GM23338 (cell line): Measurements from ENCODE around the gene PRRC2A. TPM values are rescaled to one million over a fixed set of nuclear protein-coding genes. Genes with fewer than 3 reads are reported as not detected.
A peak's percentile ranks its signal among the peaks of the same experiment; 100 is the strongest.

Experiments
- ATAC-seq: fragments of 200-7000 bp; cut with Tn5 transposase; 3 replicates; pipeline ENCODE4 v1.9.1; 2020
- DNase-seq: peaks from one replicate; pipeline ENCODE4 v3.0.0-alpha.2; 2015; ENCODE audit warnings: low spot score
- H2AFZ ChIP-seq: fragments of 200-600 bp; sonication (generic); 2 replicates; pipeline ENCODE4 v1.8.0; 2016; ENCODE audit warnings: antibody characterized with exemption, mild to moderate bottlenecking, moderate library complexity
- H3F3A ChIP-seq: fragments of 200-600 bp; sonication (generic); replicated peaks from 2 replicates; pipeline ENCODE4 v1.8.0; 2017; ENCODE audit warnings: antibody characterized with exemption, mixed run types, low read depth
- H3K27ac ChIP-seq: fragments of 200-600 bp; sonication (generic); 2 replicates; pipeline ENCODE4 v1.6.1; 2016; ENCODE audit warnings: low read depth
- H3K27me3 ChIP-seq: fragments of 200-600 bp; sonication (generic); 2 replicates; pipeline ENCODE4 v1.8.0; 2016; ENCODE audit warnings: mild to moderate bottlenecking, mixed run types, moderate library complexity; ENCODE audit not compliant: insufficient read depth
- H3K36me3 ChIP-seq: fragments of 200-600 bp; sonication (generic); 2 replicates; pipeline ENCODE4 v1.8.0; 2016; ENCODE audit warnings: mild to moderate bottlenecking; ENCODE audit not compliant: insufficient read depth
- H3K4me1 ChIP-seq: fragments of 200-600 bp; sonication (generic); 2 replicates; pipeline ENCODE4 v1.8.0; 2016; ENCODE audit warnings: mild to moderate bottlenecking, moderate library complexity; ENCODE audit not compliant: insufficient read depth
- H3K4me2 ChIP-seq: fragments of 200-600 bp; sonication (generic); 2 replicates; pipeline ENCODE4 v1.7.1; 2017; ENCODE audit warnings: mixed run types
- H3K4me3 ChIP-seq: fragments of 200-600 bp; sonication (generic); 2 replicates; pipeline ENCODE4 v1.6.1; 2016; ENCODE audit warnings: mixed run types
- H3K79me2 ChIP-seq: fragments of 200-600 bp; sonication (generic); replicated peaks from 2 replicates; pipeline ENCODE4 v1.8.0; 2017; ENCODE audit warnings: mild to moderate bottlenecking; ENCODE audit not compliant: insufficient read depth
- H3K9me2 ChIP-seq: fragments of 200-600 bp; sonication (generic); 2 replicates; pipeline ENCODE4 v1.8.0; 2017; ENCODE audit not compliant: insufficient read depth
- H4K20me1 ChIP-seq: fragments of 200-600 bp; sonication (generic); replicated peaks from 2 replicates; pipeline ENCODE4 v1.8.0; 2017; ENCODE audit warnings: mild to moderate bottlenecking; ENCODE audit not compliant: insufficient read depth
- H3K27ac Mint-ChIP-seq: 2 replicates; pipeline ENCODE4 v1.8.0; 2020; ENCODE audit warnings: inconsistent platforms, mild to moderate bottlenecking, moderate library complexity, mixed read lengths
- H3K27me3 Mint-ChIP-seq: 3 replicates; pipeline ENCODE4 v1.8.0; 2022; ENCODE audit warnings: low read depth, mild to moderate bottlenecking, moderate library complexity, mixed read lengths, inconsistent platforms; ENCODE audit not compliant: insufficient read depth, poor library complexity
- H3K36me3 Mint-ChIP-seq: 3 replicates; pipeline ENCODE4 v1.8.0; 2021; ENCODE audit warnings: low read depth, mild to moderate bottlenecking, inconsistent platforms, moderate library complexity, mixed read lengths
- H3K4me1 Mint-ChIP-seq: 3 replicates; pipeline ENCODE4 v1.8.0; 2020; ENCODE audit warnings: mild to moderate bottlenecking, inconsistent platforms, mixed read lengths
- H3K4me3 Mint-ChIP-seq: 3 replicates; pipeline ENCODE4 v1.8.0; 2021; ENCODE audit warnings: moderate library complexity, mild to moderate bottlenecking, inconsistent platforms, mixed read lengths
- H3K9me3 Mint-ChIP-seq: 3 replicates; pipeline ENCODE4 v1.8.0; 2020; ENCODE audit warnings: moderate library complexity, mild to moderate bottlenecking, inconsistent platforms, mixed read lengths
- JUNB ChIP-seq: IDR thresholded peaks from one replicate; pipeline ENCODE4 v1.6.1; 2016; ENCODE audit warnings: antibody characterized with exemption; ENCODE audit not compliant: unreplicated experiment
- POLR2AphosphoS5 ChIP-seq: IDR thresholded peaks from 2 replicates; pipeline ENCODE4 v1.6.1; 2016; ENCODE audit warnings: antibody characterized with exemption, low read depth
- ZNF331 ChIP-seq: fragments of 250-450 bp; sonication (Bioruptor Pico); IDR thresholded peaks from 2 replicates; pipeline ENCODE4 v1.5.0; 2020; ENCODE audit warnings: low read depth, mild to moderate bottlenecking, moderate library complexity
- polyA plus RNA-seq: library from polyadenylated mRNA; unstranded; fragments of >200 nt; fragmentation: Nextera tagmentation; extraction: Ambion mirVana; gene quantifications from 2 replicates; pipeline ENCODE4 v1.2.1, GENCODE V29; 2016
- total RNA-seq: library from RNA; depleted of rRNA; stranded (reverse); fragments of >200 nt; shearing (Covaris generic); gene quantifications from 2 replicates; pipeline ENCODE4 v1.2.3, GENCODE V29; 2014
- TF ChIP-seq, protein P1 (sequence below): IDR thresholded peaks from one replicate; pipeline ENCODE4 v1.6.1; 2018; ENCODE audit warnings: antibody characterized with exemption; ENCODE audit not compliant: unreplicated experiment
- TF ChIP-seq, protein P2 (sequence below), 2 experiments: fragments of 200-600 bp in 1 of 2; sonication (generic) in 1 of 2; conservative IDR thresholded peaks; 2 replicates each; pipeline versions ENCODE4 v1.5.1 to v1.6.1; 2016 to 2017; ENCODE audit warnings: antibody characterized with exemption in 2 of 2, low read depth in 2 of 2, mild to moderate bottlenecking in 2 of 2, moderate library complexity in 1 of 2
- TF ChIP-seq, protein P3 (sequence below): fragments of 250-450 bp; sonication (Bioruptor Pico); IDR thresholded peaks from 2 replicates; pipeline ENCODE4 v1.5.0; 2020; ENCODE audit warnings: mild to moderate bottlenecking, moderate library complexity
- TF ChIP-seq, protein P4 (sequence below): IDR thresholded peaks from 2 replicates; pipeline ENCODE4 v1.6.1; 2016; ENCODE audit warnings: antibody characterized with exemption

Gene PRRC2A
- total and polyA plus RNA-seq, 2 experiments from 2014 or later, result 213 to 273 TPM

DNA sequence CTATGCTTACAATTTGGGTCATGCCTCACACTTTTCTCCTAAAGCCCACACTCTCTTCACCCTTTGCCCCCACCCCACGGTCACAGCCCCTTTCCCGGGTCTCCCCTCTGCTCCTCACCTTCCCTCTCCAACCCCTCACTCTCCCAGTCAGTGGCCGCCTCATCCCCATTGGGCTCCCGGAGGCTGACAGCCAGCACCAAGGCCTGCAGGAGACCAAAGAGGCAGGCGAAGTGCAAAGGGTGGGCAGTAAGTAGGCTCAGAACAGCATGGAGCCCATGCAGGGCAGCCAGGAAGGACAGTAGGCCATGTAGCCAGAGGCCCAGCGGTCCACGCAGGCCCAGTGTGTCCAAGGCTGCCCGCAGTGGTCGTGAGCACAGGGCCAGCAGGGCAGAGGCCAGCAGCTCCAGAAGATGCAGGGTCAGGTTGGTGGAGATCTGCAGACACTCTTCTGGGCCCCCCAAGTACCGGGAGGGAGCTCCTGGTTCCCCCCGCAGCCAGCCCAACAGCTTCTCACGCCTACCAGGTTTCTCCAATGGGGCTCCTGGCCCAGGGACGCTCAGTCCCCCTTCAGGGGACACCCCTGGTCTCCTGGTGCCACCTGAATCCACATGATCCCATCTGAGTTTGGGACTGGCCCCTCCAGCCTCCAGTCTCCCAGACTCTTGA is 38.6 kb downstream of the PRRC2A start (continued):
- TF ChIP-seq JUNB (no peak), POLR2AphosphoS5 (no peak), ZNF331 (no peak)
- TF ChIP-seq, protein P1, sequence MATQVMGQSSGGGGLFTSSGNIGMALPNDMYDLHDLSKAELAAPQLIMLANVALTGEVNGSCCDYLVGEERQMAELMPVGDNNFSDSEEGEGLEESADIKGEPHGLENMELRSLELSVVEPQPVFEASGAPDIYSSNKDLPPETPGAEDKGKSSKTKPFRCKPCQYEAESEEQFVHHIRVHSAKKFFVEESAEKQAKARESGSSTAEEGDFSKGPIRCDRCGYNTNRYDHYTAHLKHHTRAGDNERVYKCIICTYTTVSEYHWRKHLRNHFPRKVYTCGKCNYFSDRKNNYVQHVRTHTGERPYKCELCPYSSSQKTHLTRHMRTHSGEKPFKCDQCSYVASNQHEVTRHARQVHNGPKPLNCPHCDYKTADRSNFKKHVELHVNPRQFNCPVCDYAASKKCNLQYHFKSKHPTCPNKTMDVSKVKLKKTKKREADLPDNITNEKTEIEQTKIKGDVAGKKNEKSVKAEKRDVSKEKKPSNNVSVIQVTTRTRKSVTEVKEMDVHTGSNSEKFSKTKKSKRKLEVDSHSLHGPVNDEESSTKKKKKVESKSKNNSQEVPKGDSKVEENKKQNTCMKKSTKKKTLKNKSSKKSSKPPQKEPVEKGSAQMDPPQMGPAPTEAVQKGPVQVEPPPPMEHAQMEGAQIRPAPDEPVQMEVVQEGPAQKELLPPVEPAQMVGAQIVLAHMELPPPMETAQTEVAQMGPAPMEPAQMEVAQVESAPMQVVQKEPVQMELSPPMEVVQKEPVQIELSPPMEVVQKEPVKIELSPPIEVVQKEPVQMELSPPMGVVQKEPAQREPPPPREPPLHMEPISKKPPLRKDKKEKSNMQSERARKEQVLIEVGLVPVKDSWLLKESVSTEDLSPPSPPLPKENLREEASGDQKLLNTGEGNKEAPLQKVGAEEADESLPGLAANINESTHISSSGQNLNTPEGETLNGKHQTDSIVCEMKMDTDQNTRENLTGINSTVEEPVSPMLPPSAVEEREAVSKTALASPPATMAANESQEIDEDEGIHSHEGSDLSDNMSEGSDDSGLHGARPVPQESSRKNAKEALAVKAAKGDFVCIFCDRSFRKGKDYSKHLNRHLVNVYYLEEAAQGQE, result no peak
- TF ChIP-seq, protein P2, sequence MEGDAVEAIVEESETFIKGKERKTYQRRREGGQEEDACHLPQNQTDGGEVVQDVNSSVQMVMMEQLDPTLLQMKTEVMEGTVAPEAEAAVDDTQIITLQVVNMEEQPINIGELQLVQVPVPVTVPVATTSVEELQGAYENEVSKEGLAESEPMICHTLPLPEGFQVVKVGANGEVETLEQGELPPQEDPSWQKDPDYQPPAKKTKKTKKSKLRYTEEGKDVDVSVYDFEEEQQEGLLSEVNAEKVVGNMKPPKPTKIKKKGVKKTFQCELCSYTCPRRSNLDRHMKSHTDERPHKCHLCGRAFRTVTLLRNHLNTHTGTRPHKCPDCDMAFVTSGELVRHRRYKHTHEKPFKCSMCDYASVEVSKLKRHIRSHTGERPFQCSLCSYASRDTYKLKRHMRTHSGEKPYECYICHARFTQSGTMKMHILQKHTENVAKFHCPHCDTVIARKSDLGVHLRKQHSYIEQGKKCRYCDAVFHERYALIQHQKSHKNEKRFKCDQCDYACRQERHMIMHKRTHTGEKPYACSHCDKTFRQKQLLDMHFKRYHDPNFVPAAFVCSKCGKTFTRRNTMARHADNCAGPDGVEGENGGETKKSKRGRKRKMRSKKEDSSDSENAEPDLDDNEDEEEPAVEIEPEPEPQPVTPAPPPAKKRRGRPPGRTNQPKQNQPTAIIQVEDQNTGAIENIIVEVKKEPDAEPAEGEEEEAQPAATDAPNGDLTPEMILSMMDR (conservative IDR thresholded peaks at IDR 0.05; ENCODE audit: low read depth in 2 of 2), result no peak

DNA sequence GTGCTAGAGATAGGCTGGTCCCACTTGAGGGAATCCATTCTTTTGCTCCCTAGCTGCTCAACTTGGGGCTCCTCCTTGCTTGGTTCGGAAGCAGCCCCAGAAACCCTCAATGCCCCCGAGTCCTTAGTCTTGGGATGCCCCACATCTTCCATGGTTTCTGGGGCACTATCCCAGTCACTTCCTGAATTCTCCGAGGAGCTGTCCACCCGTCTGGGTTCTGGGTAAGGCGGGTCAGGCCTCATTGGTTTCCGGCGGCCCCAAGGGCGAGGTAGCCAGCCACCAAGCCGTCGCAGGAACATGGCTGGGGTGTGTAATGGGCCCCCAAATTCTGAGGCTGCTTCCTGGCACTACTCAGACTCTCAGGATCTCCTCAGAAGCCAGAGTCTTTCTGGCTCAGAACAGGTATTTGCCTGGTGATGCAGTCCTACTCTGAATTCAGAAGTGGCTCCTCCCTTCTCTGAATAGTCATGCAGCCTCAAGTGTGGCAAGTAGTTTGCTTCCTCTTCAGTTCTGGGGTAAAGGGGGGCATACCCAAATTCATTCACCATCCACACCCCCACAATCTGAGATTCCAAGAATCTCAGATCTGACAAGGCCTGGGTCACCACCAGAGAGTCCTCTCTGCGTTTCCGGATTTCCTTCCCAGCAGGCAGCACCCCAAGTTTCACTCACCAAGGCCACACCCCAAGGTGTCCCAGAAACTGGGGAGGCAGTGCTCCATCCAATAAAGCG is 39.3 kb downstream of the PRRC2A start:
- peaks cover 23% of the 10 kb centered on the region for H3K4me1 ChIP-seq
- peak; percentile 46 for DNase-seq
- no peaks in the 10 kb centered on the region; the same call in 1 of the 2 replicates for H4K20me1 ChIP-seq
- H3K4me2 ChIP-seq, result peak overlapping the region; percentile 98
- Mint-ChIP-seq H3K36me3 (peaks cover 47% of the 10 kb centered on the region), H3K4me1 (peaks cover 50% of the 10 kb centered on the region), H3K27ac (peak overlapping the region; percentile 95), H3K27me3 (peaks cover 19% of the 10 kb centered on the region), H3K9me3 (no peaks in the 10 kb centered on the region), H3K4me3 (peak overlapping the region; percentile 90)
- H3K79me2 ChIP-seq, result peaks cover 41% of the 10 kb centered on the region
- H2AFZ ChIP-seq, result peak overlapping the region; percentile 83
- H3K27me3 ChIP-seq, result no peaks in the 10 kb centered on the region
- peaks cover 21% of the 10 kb centered on the region; the same call in 1 of the 2 replicates for H3F3A ChIP-seq
- peaks cover 12% of the 10 kb centered on the region; the same call in 1 of the 2 replicates for H3K36me3 ChIP-seq
- no peaks in the 10 kb centered on the region for H3K9me2 ChIP-seq
- peak overlapping the region; percentile 96 for H3K4me3 ChIP-seq
- peak; percentile 19 for ATAC-seq
- peak overlapping the region; percentile 95 for H3K27ac ChIP-seq
- TF ChIP-seq, protein P3, sequence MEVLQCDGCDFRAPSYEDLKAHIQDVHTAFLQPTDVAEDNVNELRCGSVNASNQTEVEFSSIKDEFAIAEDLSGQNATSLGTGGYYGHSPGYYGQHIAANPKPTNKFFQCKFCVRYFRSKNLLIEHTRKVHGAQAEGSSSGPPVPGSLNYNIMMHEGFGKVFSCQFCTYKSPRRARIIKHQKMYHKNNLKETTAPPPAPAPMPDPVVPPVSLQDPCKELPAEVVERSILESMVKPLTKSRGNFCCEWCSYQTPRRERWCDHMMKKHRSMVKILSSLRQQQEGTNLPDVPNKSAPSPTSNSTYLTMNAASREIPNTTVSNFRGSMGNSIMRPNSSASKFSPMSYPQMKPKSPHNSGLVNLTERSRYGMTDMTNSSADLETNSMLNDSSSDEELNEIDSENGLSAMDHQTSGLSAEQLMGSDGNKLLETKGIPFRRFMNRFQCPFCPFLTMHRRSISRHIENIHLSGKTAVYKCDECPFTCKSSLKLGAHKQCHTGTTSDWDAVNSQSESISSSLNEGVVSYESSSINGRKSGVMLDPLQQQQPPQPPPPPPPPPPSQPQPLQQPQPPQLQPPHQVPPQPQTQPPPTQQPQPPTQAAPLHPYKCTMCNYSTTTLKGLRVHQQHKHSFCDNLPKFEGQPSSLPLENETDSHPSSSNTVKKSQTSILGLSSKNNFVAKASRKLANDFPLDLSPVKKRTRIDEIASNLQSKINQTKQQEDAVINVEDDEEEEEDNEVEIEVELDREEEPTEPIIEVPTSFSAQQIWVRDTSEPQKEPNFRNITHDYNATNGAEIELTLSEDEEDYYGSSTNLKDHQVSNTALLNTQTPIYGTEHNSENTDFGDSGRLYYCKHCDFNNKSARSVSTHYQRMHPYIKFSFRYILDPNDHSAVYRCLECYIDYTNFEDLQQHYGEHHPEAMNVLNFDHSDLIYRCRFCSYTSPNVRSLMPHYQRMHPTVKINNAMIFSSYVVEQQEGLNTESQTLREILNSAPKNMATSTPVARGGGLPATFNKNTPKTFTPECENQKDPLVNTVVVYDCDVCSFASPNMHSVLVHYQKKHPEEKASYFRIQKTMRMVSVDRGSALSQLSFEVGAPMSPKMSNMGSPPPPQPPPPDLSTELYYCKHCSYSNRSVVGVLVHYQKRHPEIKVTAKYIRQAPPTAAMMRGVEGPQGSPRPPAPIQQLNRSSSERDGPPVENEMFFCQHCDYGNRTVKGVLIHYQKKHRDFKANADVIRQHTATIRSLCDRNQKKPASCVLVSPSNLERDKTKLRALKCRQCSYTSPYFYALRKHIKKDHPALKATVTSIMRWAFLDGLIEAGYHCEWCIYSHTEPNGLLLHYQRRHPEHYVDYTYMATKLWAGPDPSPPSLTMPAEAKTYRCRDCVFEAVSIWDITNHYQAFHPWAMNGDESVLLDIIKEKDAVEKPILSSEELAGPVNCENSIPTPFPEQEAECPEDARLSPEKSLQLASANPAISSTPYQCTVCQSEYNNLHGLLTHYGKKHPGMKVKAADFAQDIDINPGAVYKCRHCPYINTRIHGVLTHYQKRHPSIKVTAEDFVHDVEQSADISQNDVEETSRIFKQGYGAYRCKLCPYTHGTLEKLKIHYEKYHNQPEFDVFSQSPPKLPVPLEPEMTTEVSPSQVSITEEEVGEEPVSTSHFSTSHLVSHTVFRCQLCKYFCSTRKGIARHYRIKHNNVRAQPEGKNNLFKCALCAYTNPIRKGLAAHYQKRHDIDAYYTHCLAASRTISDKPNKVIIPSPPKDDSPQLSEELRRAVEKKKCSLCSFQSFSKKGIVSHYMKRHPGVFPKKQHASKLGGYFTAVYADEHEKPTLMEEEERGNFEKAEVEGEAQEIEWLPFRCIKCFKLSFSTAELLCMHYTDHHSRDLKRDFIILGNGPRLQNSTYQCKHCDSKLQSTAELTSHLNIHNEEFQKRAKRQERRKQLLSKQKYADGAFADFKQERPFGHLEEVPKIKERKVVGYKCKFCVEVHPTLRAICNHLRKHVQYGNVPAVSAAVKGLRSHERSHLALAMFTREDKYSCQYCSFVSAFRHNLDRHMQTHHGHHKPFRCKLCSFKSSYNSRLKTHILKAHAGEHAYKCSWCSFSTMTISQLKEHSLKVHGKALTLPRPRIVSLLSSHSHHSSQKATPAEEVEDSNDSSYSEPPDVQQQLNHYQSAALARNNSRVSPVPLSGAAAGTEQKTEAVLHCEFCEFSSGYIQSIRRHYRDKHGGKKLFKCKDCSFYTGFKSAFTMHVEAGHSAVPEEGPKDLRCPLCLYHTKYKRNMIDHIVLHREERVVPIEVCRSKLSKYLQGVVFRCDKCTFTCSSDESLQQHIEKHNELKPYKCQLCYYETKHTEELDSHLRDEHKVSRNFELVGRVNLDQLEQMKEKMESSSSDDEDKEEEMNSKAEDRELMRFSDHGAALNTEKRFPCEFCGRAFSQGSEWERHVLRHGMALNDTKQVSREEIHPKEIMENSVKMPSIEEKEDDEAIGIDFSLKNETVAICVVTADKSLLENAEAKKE (CRISPR knock-in tag), result no peak
- TF ChIP-seq, protein P2 (conservative IDR thresholded peaks at IDR 0.05; ENCODE audit: low read depth in 2 of 2), result no peak
- TF ChIP-seq, protein P4, sequence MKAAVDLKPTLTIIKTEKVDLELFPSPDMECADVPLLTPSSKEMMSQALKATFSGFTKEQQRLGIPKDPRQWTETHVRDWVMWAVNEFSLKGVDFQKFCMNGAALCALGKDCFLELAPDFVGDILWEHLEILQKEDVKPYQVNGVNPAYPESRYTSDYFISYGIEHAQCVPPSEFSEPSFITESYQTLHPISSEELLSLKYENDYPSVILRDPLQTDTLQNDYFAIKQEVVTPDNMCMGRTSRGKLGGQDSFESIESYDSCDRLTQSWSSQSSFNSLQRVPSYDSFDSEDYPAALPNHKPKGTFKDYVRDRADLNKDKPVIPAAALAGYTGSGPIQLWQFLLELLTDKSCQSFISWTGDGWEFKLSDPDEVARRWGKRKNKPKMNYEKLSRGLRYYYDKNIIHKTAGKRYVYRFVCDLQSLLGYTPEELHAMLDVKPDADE, result no peak
